Keratinocyte (primary cell): ENCODE measurements around the gene IGF2BP2.

Experiments used
- CTCF ChIP-seq, 3 experiments: IDR thresholded peaks in 1 of 3; conservative IDR thresholded peaks in 1 of 3; optimal IDR thresholded peaks in 1 of 3; 2 replicates in 2 of 3; 3 replicates in 1 of 3; pipeline versions ENCODE3 to v1.5.1; 2011; ENCODE audit warnings: low read length in 3 of 3, mild to moderate bottlenecking in 3 of 3, moderate library complexity in 2 of 3, control low read depth in 1 of 3, inconsistent platforms in 1 of 3; ENCODE audit not compliant: insufficient read depth in 2 of 3; ENCODE audit errors: extremely low read depth in 1 of 3
- EZH2 ChIP-seq: IDR thresholded peaks from one replicate; pipeline ENCODE4 v1.6.1; 2012; ENCODE audit warnings: inconsistent platforms, mild to moderate bottlenecking, low read length, moderate library complexity

- TF ChIP-seq CTCF (optimal IDR thresholded peaks at IDR 0.05 in 1 of 3, IDR thresholded peaks at IDR 0.05 in 1 of 3, conservative IDR thresholded peaks at IDR 0.05 in 1 of 3; ENCODE audit: extremely low read depth in 1 of 3, insufficient read depth in 2 of 3, low read length in 3 of 3), result no peak
- no peak for TF ChIP-seq EZH2
Observed at GRCh38 chr3:185847506-185847905, 22.7 kb upstream of the IGF2BP2 start.
